HepG2 (cell line): ENCODE results near the gene PCDHGB7. TPM values are rescaled to one million over a fixed set of nuclear protein-coding genes. Genes with fewer than 3 reads are reported as not detected.

Experiments
- ATAC-seq: fragments of 200-7000 bp; cut with Tn5 transposase; 3 replicates; pipeline ENCODE4 v1.9.1; 2020; ENCODE audit warnings: mild to moderate bottlenecking, moderate library complexity
- BruUV-seq: library from RNA; stranded (reverse); fragments of 400-500 nt; replicated peaks from 2 replicates; lab custom pipeline; 2021; lab: Mats Ljungman, UMichigan
- CTCF ChIA-PET: fragments of 300-600 bp; formaldehyde crosslinking; extraction: SDS; loops from one replicate; lab custom pipeline; 2021; ENCODE audit warnings: low total read pairs, inconsistent platforms, low intra/inter-chr PET ratio; lab: Yijun Ruan, JAX
- POLR2A ChIA-PET: fragments of 350-600 bp; sonication (Branson Sonifier 250); formaldehyde crosslinking; loops from one replicate; lab custom pipeline; 2020; ENCODE audit warnings: antibody characterized with exemption, inconsistent platforms; lab: Yijun Ruan, JAX
- DNase-seq: peaks from one replicate; pipeline ENCODE4 v3.0.0-alpha.2; 2015; ENCODE audit warnings: low spot score
- FAIRE-seq: peaks from 3 replicates; lab custom pipeline; 2011; peaks lifted over from hg19 to GRCh38; lab: Jason Lieb, UNC
- H2AFZ ChIP-seq: one replicate; pipeline ENCODE4 v1.6.1; 2011; ENCODE audit warnings: low read length, inconsistent platforms
- H3K27ac ChIP-seq: fragments of 300-600 bp; 3 replicates; pipeline ENCODE4 v1.8.0; 2011; ENCODE audit warnings: mixed run types, mild to moderate bottlenecking, mixed read lengths, low read length, inconsistent platforms; ENCODE audit not compliant: insufficient read depth; ENCODE audit errors: extremely low read length
- H3K27me3 ChIP-seq, 2 experiments: fragments of 200-600 bp in 1 of 2; 2 replicates in 1 of 2; 3 replicates in 1 of 2; pipeline versions ENCODE4 v1.6.0 to v1.8.0; 2011; ENCODE audit warnings: low read length in 2 of 2, mild to moderate bottlenecking in 2 of 2, moderate library complexity in 2 of 2, inconsistent platforms in 1 of 2; ENCODE audit not compliant: insufficient read depth in 2 of 2, control insufficient read depth in 1 of 2
- H3K36me3 ChIP-seq, 2 experiments: fragments of 200-600 bp in 1 of 2; replicated peaks in 1 of 2; 2 replicates in 1 of 2; 3 replicates in 1 of 2; pipeline versions ENCODE4 v1.5.1 to v1.8.0; 2011; ENCODE audit warnings: low read length in 2 of 2, inconsistent platforms in 1 of 2; ENCODE audit not compliant: insufficient read depth in 2 of 2, control insufficient read depth in 1 of 2
- H3K4me1 ChIP-seq: 2 replicates; pipeline ENCODE4 v1.5.1; 2012; ENCODE audit warnings: low read length, inconsistent platforms; ENCODE audit not compliant: insufficient read depth
- H3K4me2 ChIP-seq: 2 replicates; pipeline ENCODE4 v1.6.0; 2011; ENCODE audit warnings: low read depth, low read length, inconsistent platforms
- H3K4me3 ChIP-seq, 3 experiments: fragments of 200-600 bp in 1 of 3; sonication (generic), shearing (Covaris generic) in 1 of 3; replicated peaks in 1 of 3; 2 replicates each; pipeline ENCODE4 v1.5.1; 2011 to 2016; ENCODE audit warnings: low read length in 3 of 3, inconsistent platforms in 2 of 3, low read depth in 2 of 3, mild to moderate bottlenecking in 2 of 3, control low read depth in 1 of 3, mixed read lengths in 1 of 3; ENCODE audit not compliant: insufficient read depth in 1 of 3
- H3K79me2 ChIP-seq: one replicate; pipeline ENCODE4 v1.6.1; 2011; ENCODE audit warnings: low read length, inconsistent platforms; ENCODE audit not compliant: insufficient read depth
- H3K9ac ChIP-seq: 2 replicates; pipeline ENCODE4 v1.6.0; 2011; ENCODE audit warnings: mild to moderate bottlenecking, low read depth, low read length, inconsistent platforms; ENCODE audit not compliant: insufficient read depth
- H3K9me3 ChIP-seq: 2 replicates; pipeline ENCODE4 v1.5.1; 2012; ENCODE audit warnings: mild to moderate bottlenecking, low read length
- H4K20me1 ChIP-seq: 2 replicates; pipeline ENCODE4 v1.6.0; 2011; ENCODE audit warnings: inconsistent platforms, mild to moderate bottlenecking, low read length, moderate library complexity; ENCODE audit not compliant: insufficient read depth
- AKAP8 ChIP-seq: sonication (generic); formaldehyde crosslinking; IDR thresholded peaks from 2 replicates; pipeline ENCODE4 v1.5.1; 2020; ENCODE audit warnings: mild to moderate bottlenecking, missing genetic modification reagents
- ETV5 ChIP-seq: IDR thresholded peaks from 2 replicates; pipeline ENCODE4 v1.6.1; 2018; ENCODE audit warnings: missing biosample characterization, missing genetic modification reagents, inconsistent platforms, borderline replicate concordance
- ISL2 ChIP-seq: sonication (generic); formaldehyde crosslinking; IDR thresholded peaks from 2 replicates; pipeline ENCODE4 v1.5.0; 2020; ENCODE audit warnings: missing genetic modification reagents
- NR2F6 ChIP-seq, 2 experiments: IDR thresholded peaks; 2 replicates each; pipeline ENCODE4 v1.6.1; 2016; ENCODE audit warnings: antibody characterized with exemption in 1 of 2, mild to moderate bottlenecking in 1 of 2
- ZMYM3 ChIP-seq: sonication (generic); formaldehyde crosslinking; IDR thresholded peaks from 2 replicates; pipeline ENCODE4 v1.5.1; 2020; ENCODE audit warnings: mild to moderate bottlenecking, missing genetic modification reagents
- ZNF569 ChIP-seq: sonication (generic); formaldehyde crosslinking; IDR thresholded peaks from 2 replicates; pipeline ENCODE4 v1.5.0; 2020; ENCODE audit warnings: mild to moderate bottlenecking, missing genetic modification reagents, moderate library complexity, borderline replicate concordance
- ZNF768 ChIP-seq: sonication (generic); formaldehyde crosslinking; IDR thresholded peaks from 2 replicates; pipeline ENCODE4 v1.4.0; 2020; ENCODE audit warnings: missing genetic modification reagents
- WGBS: methylation state at CpG from one replicate; pipeline ENCODE4 v1.1.6; 2017; ENCODE audit warnings: low lambda C conversion rate; 5-methylcytosine and 5-hydroxymethylcytosine counted together
- in situ Hi-C: cut with HindIII; loops from 2 replicates; pipeline ENCODE4 v1.10.0; 2017; ENCODE audit warnings: low pct_unique_long_range_greater_than_20kb; ENCODE audit not compliant: extremely low pct_ligation_motif_present
- intact Hi-C: fragments of 100-400 bp; cut with micrococcal nuclease; formaldehyde crosslinking; loops from one replicate; pipeline ENCODE4 v1.10.0; 2022; ENCODE audit not compliant: unreplicated experiment
- polyA plus RNA-seq, 8 experiments: library from polyadenylated mRNA; depleted of rRNA in 3 of 8; stranded (reverse) in 7 of 8; unstranded in 1 of 8; fragments of >200 nt; fragmentation: Illumina TruSeq in 4 of 8; extraction: Trizol in 4 of 8; gene quantifications; 2 replicates each; pipeline versions ENCODE4 v1.2.1 to v1.2.3, GENCODE V29; 2011 to 2016; ENCODE audit warnings: low read depth in 4 of 8, missing spikeins in 1 of 8, mixed read lengths in 1 of 8; ENCODE audit not compliant: insufficient read depth in 1 of 8
- total RNA-seq, 5 experiments: library from RNA; depleted of rRNA; stranded (reverse); fragments of >200 nt; fragmentation: Illumina TruSeq; extraction: Trizol; gene quantifications; 2 replicates each; pipeline ENCODE4 v1.2.3, GENCODE V29; 2016; ENCODE audit warnings: low read depth in 1 of 5
- TF ChIP-seq, protein P1 (sequence below): sonication (generic); formaldehyde crosslinking; IDR thresholded peaks from 2 replicates; pipeline ENCODE4 v1.8.1; 2023; ENCODE audit warnings: missing genetic modification reagents, mild to moderate bottlenecking, borderline replicate concordance

PCDHGB7 gene
- total and polyA plus RNA-seq, 2 of the 13 experiments (the other 11 are each of a cell fraction or from before 2014, with no cell fraction given), result 0.08 to 0.18 TPM

DNA sequence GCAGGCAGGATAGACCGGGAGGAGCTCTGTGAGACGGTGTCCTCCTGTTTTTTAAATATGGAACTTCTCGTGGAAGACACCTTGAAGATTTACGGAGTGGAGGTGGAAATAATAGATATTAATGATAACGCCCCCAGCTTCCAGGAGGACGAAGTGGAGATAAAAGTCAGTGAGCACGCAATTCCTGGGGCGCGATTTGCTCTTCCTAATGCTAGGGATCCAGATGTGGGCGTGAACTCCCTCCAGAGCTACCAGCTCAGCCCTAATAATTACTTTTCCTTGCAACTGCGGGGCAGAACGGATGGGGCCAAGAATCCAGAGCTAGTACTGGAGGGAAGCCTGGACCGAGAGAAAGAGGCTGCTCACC, 4.0 kb downstream of the PCDHGB7 start:
- POLR2A ChIA-PET, result no interaction called here
- no peak for ATAC-seq
- in situ Hi-C loops, result no loop called here

GRCh38 chr5:141422742-141423291, 5.3 kb downstream of the PCDHGB7 start:
- DNase-seq (no peak), FAIRE-seq (no peak), ATAC-seq (no peak)
- in situ Hi-C loops, result no loop called here
- WGBS, result 69% methylated on average over 18 of the region's 42 CpGs
- Histone ChIP-seq H3K4me2 (no peak overlapping the region), H2AFZ (no peak overlapping the region), H3K9me3 (peaks cover 30% of the 10 kb centered on the region), H3K79me2 (no peaks in the 10 kb centered on the region), H4K20me1 (no peaks in the 10 kb centered on the region), H3K27ac (no peak overlapping the region), H3K36me3 (no peaks in the 10 kb centered on the region), H3K27me3 (no peaks in the 10 kb centered on the region), H3K4me3 (no peak overlapping the region), H3K4me1 (no peaks in the 10 kb centered on the region), H3K9ac (no peak overlapping the region)
- no peak for TF ChIP-seq NR2F6 (IDR thresholded peaks at IDR 0.05)
- TF ChIP-seq NR2F6 (CRISPR knock-in tag; IDR thresholded peaks at IDR 0.05), result no peak
- TF ChIP-seq ZMYM3 (CRISPR knock-in tag), result no peak
- no peak for TF ChIP-seq ETV5 (CRISPR knock-in tag)
- TF ChIP-seq ZNF569 (CRISPR knock-in tag), result no peak
- TF ChIP-seq ZNF768 (CRISPR knock-in tag), result no peak
- TF ChIP-seq AKAP8 (CRISPR knock-in tag), result no peak
- no peak for TF ChIP-seq ISL2 (CRISPR knock-in tag)
- intact Hi-C loops, result no loop called here
- CTCF ChIA-PET, result interaction anchor here (0.6 kb wide), 1 partner anchor 8 kb away, joined by 4 read pairs; the partner anchor contains the start of gene PCDHGA12
- POLR2A ChIA-PET, result no interaction called here
- no TSS peak for BruUV-seq

More for the DNA sequence above, 4.0 kb downstream of the PCDHGB7 start:
- Histone ChIP-seq H3K9me3 (peaks cover 30% of the 10 kb centered on the region), H3K4me2 (no peak overlapping the region), H3K27ac (no peak overlapping the region), H3K79me2 (no peaks in the 10 kb centered on the region), H3K4me1 (no peaks in the 10 kb centered on the region), H3K27me3 (no peaks in the 10 kb centered on the region), H2AFZ (no peak overlapping the region), H3K4me3 (no peak overlapping the region), H3K9ac (no peak overlapping the region), H4K20me1 (no peaks in the 10 kb centered on the region), H3K36me3 (no peaks in the 10 kb centered on the region)
- 60% methylated on average over 13 of the region's 13 CpGs for WGBS
- FAIRE-seq, result no peak
- TF ChIP-seq, protein P1, sequence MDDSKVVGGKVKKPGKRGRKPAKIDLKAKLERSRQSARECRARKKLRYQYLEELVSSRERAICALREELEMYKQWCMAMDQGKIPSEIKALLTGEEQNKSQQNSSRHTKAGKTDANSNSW (CRISPR knock-in tag), result no peak
- CTCF ChIA-PET, result interaction anchor here (1.4 kb wide), 1 partner anchor 103 kb away, joined by 8 read pairs; no protein-coding TSS in a partner anchor
- no peak for DNase-seq
- no TSS peak for BruUV-seq
- intact Hi-C loops, result no loop called here
